ENCODE measurements around the gene RNASEH2C.
"Not testable (repeated sequence)": the region's sequence is repeated elsewhere in the genome, so short reads cannot be mapped to it uniquely, and the experiment has no call there.

Gene RNASEH2C

GRCh38 chr11:65716774-65717405 lies 3.7 kb downstream of the RNASEH2C start:
- no peak for DNase-seq

DNA sequence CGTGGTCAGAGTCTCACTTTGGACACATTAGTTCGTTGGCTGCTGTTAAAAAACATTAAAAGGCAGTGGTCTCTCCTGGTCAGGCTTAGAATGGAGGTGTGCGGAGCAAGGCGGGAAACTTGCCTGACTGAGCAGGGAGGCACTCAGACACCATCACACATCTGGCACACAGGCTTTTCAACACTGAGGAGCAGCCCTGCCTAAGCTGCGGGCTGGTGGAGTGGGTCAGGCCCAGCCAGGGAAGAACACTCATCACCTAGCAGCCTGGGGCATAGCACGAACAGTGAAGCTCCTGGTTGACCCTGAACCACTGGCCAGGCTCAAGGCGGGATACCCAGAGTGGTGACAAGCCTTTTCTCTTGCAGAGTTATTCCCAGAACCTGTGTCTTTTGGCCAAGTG lies 4.3 kb downstream of the RNASEH2C start:
- DNase-seq: no peak

DNA sequence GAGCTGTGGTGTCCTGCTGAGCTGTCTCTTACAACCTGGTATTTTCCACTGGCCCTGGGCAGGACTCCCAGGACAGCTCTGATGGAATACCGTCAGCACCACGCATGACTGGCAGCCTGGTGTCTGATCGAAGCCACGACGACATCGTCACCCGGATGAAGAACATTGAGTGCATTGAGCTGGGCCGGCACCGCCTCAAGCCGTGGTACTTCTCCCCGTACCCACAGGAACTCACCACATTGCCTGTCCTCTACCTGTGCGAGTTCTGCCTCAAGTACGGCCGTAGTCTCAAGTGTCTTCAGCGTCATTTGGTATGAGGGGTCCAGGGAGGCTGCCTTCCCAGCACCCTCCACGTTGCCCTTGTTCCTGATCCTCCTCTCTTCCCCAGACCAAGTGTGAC lies 6.2 kb downstream of the RNASEH2C start:
- no peak for DNase-seq

DNA sequence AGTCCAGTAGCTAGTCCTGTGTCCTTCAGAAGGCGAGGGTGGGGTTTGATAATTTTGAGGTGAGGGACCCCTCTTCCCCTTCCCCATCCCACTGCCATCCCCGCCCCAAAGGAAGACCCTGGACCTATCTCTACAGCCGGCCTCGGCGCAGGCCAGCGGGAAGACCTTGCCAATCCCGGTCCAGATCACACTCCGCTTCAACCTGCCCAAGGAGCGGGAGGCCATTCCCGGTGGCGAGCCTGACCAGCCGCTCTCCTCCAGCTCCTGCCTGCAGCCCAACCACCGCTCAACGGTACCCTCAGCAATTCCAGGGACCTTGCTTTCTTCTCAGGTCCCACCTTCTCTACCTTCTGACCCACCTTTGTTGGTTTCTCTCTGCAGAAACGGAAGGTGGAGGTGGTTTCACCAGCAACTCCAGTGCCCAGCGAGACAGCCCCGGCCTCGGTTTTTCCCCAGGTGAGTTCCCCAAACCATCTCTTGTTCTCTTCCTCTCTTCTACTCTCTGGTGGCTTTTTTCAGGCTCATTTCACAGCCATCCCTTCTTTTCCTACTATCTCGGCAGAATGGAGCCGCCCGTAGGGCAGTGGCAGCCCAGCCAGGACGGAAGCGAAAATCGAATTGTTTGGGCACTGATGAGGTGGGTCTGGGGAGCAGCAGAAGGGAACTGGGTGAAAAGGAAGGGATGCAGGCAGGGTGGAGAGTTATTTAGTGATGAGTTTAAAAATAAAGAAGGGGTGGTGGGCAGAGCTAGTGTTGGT lies 7.2 kb downstream of the RNASEH2C start:
- no peak for DNase-seq

GRCh38 chr11:65712633-65713076 lies 7.9 kb downstream of the RNASEH2C start:
- no peak for DNase-seq

GRCh38 chr11:65711785-65712632 lies 8.6 kb downstream of the RNASEH2C start, which contains the start of gene KAT5:
Gene KAT5, plus strand, starts transcription at chr11:65712252. Its CDS starts 16 bp downstream, at chr11:65712268.
- peak; percentile 84 for DNase-seq

- DNase-seq: no peak
These were observed 10.2 kb downstream of the RNASEH2C start for GRCh38 chr11:65710421-65710820.

- DNase-seq: no peak
These were observed 10.9 kb downstream of the RNASEH2C start for GRCh38 chr11:65709661-65710060.

DNA sequence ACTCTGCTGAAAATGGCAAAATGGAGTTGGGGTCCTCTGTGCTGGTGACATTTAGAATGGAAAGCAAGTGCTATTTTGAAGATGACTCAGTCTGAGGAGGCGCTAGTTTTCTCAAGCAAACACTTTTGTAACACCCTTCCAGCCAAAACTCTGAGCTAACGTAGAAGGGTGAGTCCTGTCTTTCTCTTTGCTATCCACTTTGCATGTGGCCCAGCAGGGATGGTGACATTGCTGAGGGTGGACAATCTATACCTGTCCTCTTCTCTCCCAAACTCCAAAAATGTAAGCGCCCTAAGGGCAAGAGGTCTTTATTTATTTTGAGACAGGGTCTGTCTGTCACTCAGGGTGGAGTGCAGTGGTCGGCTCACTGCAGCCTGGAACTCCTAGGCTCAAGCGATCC lies 12.1 kb downstream of the RNASEH2C start:
- no peak for DNase-seq

GRCh38 chr11:65707002-65707401 lies 13.6 kb downstream of the RNASEH2C start:
- DNase-seq: not testable (repeated sequence)

GRCh38 chr11:65706303-65706763 lies 14.3 kb downstream of the RNASEH2C start:
- DNase-seq: not testable (repeated sequence)

DNA sequence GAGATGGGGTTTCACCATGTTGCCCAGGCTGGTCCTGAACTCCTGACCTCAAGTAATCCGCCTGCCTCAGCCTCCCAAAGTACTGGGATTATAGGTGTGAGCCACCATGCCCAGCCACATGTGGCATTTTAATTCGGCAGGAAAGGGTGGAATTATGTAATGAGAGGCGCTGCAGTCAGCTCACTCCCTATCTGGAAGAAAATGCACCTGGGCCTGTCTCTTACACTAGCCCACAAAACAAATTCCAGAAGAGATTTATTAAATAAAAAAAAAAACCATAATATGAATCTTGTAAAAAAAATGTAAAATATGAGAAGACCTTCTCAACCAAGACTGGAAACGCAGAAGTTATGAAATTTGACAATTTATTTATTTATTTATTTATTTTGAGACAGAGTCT lies 16.8 kb downstream of the RNASEH2C start:
- DNase-seq: no peak

GRCh38 chr11:65701686-65702085 lies 18.9 kb downstream of the RNASEH2C start:
- DNase-seq: no peak

DNA sequence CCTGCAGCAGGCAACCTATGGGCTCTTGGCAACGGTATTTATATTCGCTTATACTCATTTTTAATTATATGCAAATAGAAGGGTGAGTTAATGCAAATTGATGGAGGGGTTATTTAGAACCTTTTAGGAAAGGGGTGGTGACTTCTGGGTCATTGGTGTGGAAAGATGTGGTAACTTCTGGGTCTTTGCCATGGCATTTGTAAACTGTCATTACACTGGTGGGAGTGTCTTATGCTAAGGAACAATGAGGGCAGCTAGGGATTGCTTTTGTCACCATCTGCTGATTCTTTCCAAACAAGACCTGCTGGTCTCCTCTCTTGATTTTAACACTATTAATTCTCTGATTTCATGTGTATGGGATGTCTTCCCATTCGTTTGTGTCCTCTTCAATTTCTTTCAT lies 20.2 kb downstream of the RNASEH2C start:
- DNase-seq: peak; percentile 68

GRCh38 chr11:65699306-65699705 lies 21.3 kb downstream of the RNASEH2C start:
- no peak for DNase-seq

DNA sequence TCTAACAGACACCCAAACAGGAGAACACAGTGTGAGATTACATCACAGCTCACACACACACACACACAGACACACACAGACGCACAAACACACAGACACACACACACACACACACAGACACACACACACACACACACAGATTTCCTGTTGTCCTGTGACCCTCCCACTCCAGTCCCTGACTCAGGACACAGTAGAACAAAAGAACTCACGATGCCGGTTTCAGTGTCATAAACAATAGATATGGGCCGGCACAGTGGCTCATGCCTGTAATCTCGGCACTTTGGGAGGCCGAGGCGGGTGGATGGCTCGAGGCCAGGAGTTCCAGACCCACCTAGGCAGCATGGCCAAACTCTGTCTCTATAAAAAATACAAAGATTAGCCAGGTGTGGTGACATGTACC lies 22.4 kb downstream of the RNASEH2C start:
- no peak for DNase-seq

GRCh38 chr11:65696802-65697552 lies 23.6 kb downstream of the RNASEH2C start:
- DNase-seq: no peak

GRCh38 chr11:65695459-65696241 lies 24.9 kb downstream of the RNASEH2C start:
- peak; percentile 93 for DNase-seq

GRCh38 chr11:65692367-65692766 lies 28.2 kb downstream of the RNASEH2C start:
- DNase-seq: no peak

DNA sequence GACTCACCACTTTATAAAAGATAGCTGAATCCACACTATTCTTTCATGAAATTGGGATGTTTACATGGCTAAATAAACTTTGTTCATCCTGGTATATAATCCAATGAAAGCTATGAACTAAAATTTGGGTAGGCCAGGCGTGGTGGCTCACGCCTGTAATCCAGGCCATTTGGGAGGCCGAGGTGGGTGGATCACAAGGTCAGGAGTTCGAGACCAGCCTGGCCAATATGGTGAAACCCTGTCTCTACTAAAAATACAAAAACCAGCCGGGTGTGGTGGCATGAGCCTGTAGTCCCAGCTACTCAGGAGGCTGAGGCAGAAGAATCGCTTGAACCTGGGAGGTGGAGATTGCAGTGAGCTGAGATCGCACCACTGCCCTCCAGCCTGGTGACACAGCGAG lies 28.8 kb downstream of the RNASEH2C start:
- DNase-seq: not testable (repeated sequence)

GRCh38 chr11:65685981-65686380 lies 34.6 kb downstream of the RNASEH2C start:
- DNase-seq: no peak

DNA sequence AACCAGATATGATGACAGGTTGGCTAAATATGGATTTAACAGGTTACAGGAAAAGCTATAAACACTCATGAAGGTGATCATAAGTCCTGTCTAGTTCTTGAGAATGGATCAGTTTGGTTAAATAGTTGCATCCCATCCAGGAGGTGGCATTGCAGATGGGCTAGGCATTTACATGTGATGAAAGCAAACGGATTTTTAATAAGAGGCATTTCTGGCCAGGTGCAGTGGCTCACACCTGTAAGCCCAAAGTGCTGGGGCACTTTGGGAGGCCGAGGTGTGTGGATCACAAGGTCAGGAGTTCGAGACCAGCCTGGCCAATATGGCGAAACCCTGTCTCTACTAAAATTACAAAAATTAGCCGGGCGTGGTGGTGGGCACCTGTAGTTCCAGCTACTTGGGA lies 37.1 kb downstream of the RNASEH2C start:
- not testable (repeated sequence) for DNase-seq

Data from NCI-H2081 treated with DMSO at 0.1 percent for 48 hours (cell line).